HL-60 (cell line): Measurements from ENCODE around the gene ARHGAP23.

Experiments used
- GABPA ChIP-seq: IDR thresholded peaks from 2 replicates; pipeline ENCODE4 v1.6.1; 2012; ENCODE audit warnings: low read depth
- POLR2AphosphoS5 ChIP-seq: IDR thresholded peaks from 2 replicates; pipeline ENCODE4 v1.6.1; 2012; ENCODE audit warnings: low read depth
- SPI1 ChIP-seq: IDR thresholded peaks from 2 replicates; pipeline ENCODE4 v1.6.1; 2012; ENCODE audit warnings: low read depth, mild to moderate bottlenecking, borderline replicate concordance
- TF ChIP-seq, protein P1 (sequence below): IDR thresholded peaks from one replicate; pipeline ENCODE4 v1.5.1; 2011; ENCODE audit warnings: low read length, control low read depth, inconsistent platforms; ENCODE audit not compliant: insufficient read depth
- TF ChIP-seq, protein P2 (sequence below): IDR thresholded peaks from 2 replicates; pipeline ENCODE4 v1.6.1; 2012; ENCODE audit warnings: low read depth; ENCODE audit not compliant: insufficient replicate concordance

DNA sequence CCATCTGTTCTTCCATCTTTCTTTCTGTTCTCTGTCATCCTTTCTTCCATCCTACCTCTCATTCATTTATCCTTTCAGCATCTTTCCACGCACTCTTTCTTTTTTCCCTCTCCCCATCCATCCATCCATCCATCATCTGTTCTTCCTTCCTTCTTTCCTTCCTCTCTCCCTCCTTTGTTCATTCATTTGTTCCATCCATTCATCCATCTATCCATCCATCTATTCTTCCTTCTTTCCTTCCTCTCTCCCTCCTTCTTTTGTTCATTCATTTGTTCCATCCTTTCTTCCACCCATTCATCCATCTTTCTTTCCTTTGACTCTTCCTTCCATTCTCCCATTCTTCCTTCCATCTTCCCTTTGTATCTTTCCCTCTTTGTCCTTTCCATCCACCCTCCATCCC is 39.2 kb downstream of the ARHGAP23 start:
- TF ChIP-seq, protein P1, sequence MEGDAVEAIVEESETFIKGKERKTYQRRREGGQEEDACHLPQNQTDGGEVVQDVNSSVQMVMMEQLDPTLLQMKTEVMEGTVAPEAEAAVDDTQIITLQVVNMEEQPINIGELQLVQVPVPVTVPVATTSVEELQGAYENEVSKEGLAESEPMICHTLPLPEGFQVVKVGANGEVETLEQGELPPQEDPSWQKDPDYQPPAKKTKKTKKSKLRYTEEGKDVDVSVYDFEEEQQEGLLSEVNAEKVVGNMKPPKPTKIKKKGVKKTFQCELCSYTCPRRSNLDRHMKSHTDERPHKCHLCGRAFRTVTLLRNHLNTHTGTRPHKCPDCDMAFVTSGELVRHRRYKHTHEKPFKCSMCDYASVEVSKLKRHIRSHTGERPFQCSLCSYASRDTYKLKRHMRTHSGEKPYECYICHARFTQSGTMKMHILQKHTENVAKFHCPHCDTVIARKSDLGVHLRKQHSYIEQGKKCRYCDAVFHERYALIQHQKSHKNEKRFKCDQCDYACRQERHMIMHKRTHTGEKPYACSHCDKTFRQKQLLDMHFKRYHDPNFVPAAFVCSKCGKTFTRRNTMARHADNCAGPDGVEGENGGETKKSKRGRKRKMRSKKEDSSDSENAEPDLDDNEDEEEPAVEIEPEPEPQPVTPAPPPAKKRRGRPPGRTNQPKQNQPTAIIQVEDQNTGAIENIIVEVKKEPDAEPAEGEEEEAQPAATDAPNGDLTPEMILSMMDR, result no peak
- TF ChIP-seq, protein P2, sequence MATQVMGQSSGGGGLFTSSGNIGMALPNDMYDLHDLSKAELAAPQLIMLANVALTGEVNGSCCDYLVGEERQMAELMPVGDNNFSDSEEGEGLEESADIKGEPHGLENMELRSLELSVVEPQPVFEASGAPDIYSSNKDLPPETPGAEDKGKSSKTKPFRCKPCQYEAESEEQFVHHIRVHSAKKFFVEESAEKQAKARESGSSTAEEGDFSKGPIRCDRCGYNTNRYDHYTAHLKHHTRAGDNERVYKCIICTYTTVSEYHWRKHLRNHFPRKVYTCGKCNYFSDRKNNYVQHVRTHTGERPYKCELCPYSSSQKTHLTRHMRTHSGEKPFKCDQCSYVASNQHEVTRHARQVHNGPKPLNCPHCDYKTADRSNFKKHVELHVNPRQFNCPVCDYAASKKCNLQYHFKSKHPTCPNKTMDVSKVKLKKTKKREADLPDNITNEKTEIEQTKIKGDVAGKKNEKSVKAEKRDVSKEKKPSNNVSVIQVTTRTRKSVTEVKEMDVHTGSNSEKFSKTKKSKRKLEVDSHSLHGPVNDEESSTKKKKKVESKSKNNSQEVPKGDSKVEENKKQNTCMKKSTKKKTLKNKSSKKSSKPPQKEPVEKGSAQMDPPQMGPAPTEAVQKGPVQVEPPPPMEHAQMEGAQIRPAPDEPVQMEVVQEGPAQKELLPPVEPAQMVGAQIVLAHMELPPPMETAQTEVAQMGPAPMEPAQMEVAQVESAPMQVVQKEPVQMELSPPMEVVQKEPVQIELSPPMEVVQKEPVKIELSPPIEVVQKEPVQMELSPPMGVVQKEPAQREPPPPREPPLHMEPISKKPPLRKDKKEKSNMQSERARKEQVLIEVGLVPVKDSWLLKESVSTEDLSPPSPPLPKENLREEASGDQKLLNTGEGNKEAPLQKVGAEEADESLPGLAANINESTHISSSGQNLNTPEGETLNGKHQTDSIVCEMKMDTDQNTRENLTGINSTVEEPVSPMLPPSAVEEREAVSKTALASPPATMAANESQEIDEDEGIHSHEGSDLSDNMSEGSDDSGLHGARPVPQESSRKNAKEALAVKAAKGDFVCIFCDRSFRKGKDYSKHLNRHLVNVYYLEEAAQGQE, result no peak
- TF ChIP-seq GABPA (no peak), POLR2AphosphoS5 (no peak), SPI1 (no peak)
